Caco-2 (cell line): ENCODE data around the gene EML3. TPM values are rescaled to one million over a fixed set of nuclear protein-coding genes. Genes with fewer than 3 reads are reported as not detected.

Source experiments
- BruUV-seq: library from RNA; stranded (reverse); fragments of 400-500 nt; replicated peaks from 2 replicates; lab custom pipeline; 2021; lab: Mats Ljungman, UMichigan
- CTCF ChIA-PET: fragments of 300-600 bp; sonication (Branson Sonifier 250); formaldehyde crosslinking; loops from one replicate; lab custom pipeline; 2022; ENCODE audit warnings: antibody characterized with exemption; lab: Charles Lee
- POLR2A ChIA-PET: fragments of 300-600 bp; sonication (Branson Sonifier 250); formaldehyde crosslinking; loops from one replicate; lab custom pipeline; 2022; ENCODE audit warnings: antibody characterized with exemption; lab: Charles Lee
- DNase-seq, 2 experiments: peaks; one replicate each; pipeline versions ENCODE4 v3.0.0 to v3.0.0-alpha.2; 2020 to 2022
- H3K27me3 ChIP-seq: replicated peaks from 2 replicates; pipeline ENCODE4 v1.6.0; 2011; ENCODE audit warnings: low read length; ENCODE audit not compliant: control insufficient read depth, insufficient read depth
- H3K36me3 ChIP-seq: 2 replicates; pipeline ENCODE4 v1.5.1; 2011; ENCODE audit warnings: low read length; ENCODE audit not compliant: control insufficient read depth, insufficient read depth
- H3K4me1 ChIP-seq: fragments of 250-450 bp; sonication (Bioruptor Pico); 2 replicates; pipeline ENCODE4 v1.5.1; 2020; ENCODE audit warnings: mild to moderate bottlenecking
- H3K4me3 ChIP-seq: 2 replicates; pipeline ENCODE4 v1.5.1; 2011; ENCODE audit warnings: low read depth, mild to moderate bottlenecking, control low read depth, low read length
- H3K9me3 ChIP-seq: fragments of 250-450 bp; sonication (Bioruptor Pico); 2 replicates; pipeline ENCODE4 v1.5.1; 2020; ENCODE audit warnings: mild to moderate bottlenecking, moderate library complexity
- H3K27ac Mint-ChIP-seq: one replicate; pipeline ENCODE4 v1.8.0; 2022; ENCODE audit warnings: mixed read lengths; ENCODE audit not compliant: unreplicated experiment
- H3K27me3 Mint-ChIP-seq: one replicate; pipeline ENCODE4 v1.8.0; 2022; ENCODE audit warnings: mixed read lengths; ENCODE audit not compliant: insufficient read depth, unreplicated experiment
- H3K36me3 Mint-ChIP-seq: one replicate; pipeline ENCODE4 v1.8.0; 2022; ENCODE audit warnings: mild to moderate bottlenecking, mixed read lengths; ENCODE audit not compliant: insufficient read depth, unreplicated experiment
- H3K4me1 Mint-ChIP-seq: one replicate; pipeline ENCODE4 v1.8.0; 2022; ENCODE audit warnings: low read depth, mixed read lengths; ENCODE audit not compliant: unreplicated experiment
- H3K4me3 Mint-ChIP-seq: one replicate; pipeline ENCODE4 v1.8.0; 2022; ENCODE audit warnings: mild to moderate bottlenecking, moderate library complexity, mixed read lengths; ENCODE audit not compliant: unreplicated experiment
- H3K9me3 Mint-ChIP-seq: one replicate; pipeline ENCODE4 v1.8.0; 2022; ENCODE audit warnings: mixed read lengths; ENCODE audit not compliant: unreplicated experiment
- CTCF ChIP-seq, 2 experiments: fragments of 200-600 bp in 1 of 2; IDR thresholded peaks; 1 replicate in 1 of 2; 2 replicates in 1 of 2; pipeline versions ENCODE4 v1.5.1 to v1.8.0; 2011 to 2022; ENCODE audit warnings: antibody characterized with exemption in 1 of 2, control low read depth in 1 of 2, inconsistent platforms in 1 of 2, low read depth in 1 of 2, low read length in 1 of 2, mild to moderate bottlenecking in 1 of 2, moderate library complexity in 1 of 2; ENCODE audit not compliant: insufficient read depth in 1 of 2, severe bottlenecking in 1 of 2, unreplicated experiment in 1 of 2
- intact Hi-C: fragments of 100-400 bp; cut with micrococcal nuclease; formaldehyde crosslinking; loops from one replicate; pipeline ENCODE4 v1.10.0; 2022; ENCODE audit not compliant: unreplicated experiment
- total RNA-seq: library from RNA; stranded (reverse); gene quantifications from 2 replicates; pipeline ENCODE4 v1.2.3, GENCODE V29; 2022

EML3 gene
- total RNA-seq, 1 experiment from 2014 or later: 61.2 TPM

- intact Hi-C loops: no loop called here
- no peaks in the 10 kb centered on the region for H3K27me3 Mint-ChIP-seq
- no TSS peak for BruUV-seq
- ChIA-PET CTCF (no interaction called here), POLR2A (interaction anchor here (0.9 kb wide), 1 partner anchor 21 kb away, joined by 4 read pairs; the partner anchor contains the start of gene EEF1G)
- H3K4me1 Mint-ChIP-seq: peaks cover 20% of the 10 kb centered on the region
- no peak for DNase-seq
- H3K36me3 ChIP-seq: peaks cover 6% of the 10 kb centered on the region; the same call in 1 of the 2 replicates
- H3K4me3 Mint-ChIP-seq: no peak overlapping the region
- no peak overlapping the region for H3K27ac Mint-ChIP-seq
- H3K9me3 ChIP-seq: no peaks in the 10 kb centered on the region
- H3K9me3 Mint-ChIP-seq: no peaks in the 10 kb centered on the region
- peaks cover 27% of the 10 kb centered on the region for H3K4me1 ChIP-seq
- no peak for TF ChIP-seq CTCF (IDR thresholded peaks at IDR 0.05; ENCODE audit: insufficient read depth in 1 of 2, low read depth in 1 of 2, low read length in 1 of 2, severe bottlenecking in 1 of 2, unreplicated experiment in 1 of 2)
- H3K27me3 ChIP-seq: no peaks in the 10 kb centered on the region
- H3K36me3 Mint-ChIP-seq: peaks cover 96% of the 10 kb centered on the region
- no peak overlapping the region for H3K4me3 ChIP-seq
Observed at GRCh38 chr11:62595124-62595523, 17.5 kb downstream of the EML3 start.

GRCh38 chr11:62593434-62594044 is 19.0 kb downstream of the EML3 start:
- Histone ChIP-seq H3K36me3 (peaks cover 6% of the 10 kb centered on the region; the same call in 1 of the 2 replicates), H3K4me1 (peaks cover 21% of the 10 kb centered on the region; the same call in 1 of the 2 replicates), H3K9me3 (no peaks in the 10 kb centered on the region), H3K27me3 (no peaks in the 10 kb centered on the region), H3K4me3 (no peak overlapping the region)
- peak; percentile 84 to 85 for DNase-seq
- Mint-ChIP-seq H3K27me3 (no peaks in the 10 kb centered on the region), H3K36me3 (peaks cover 87% of the 10 kb centered on the region), H3K4me1 (peaks cover 8% of the 10 kb centered on the region), H3K4me3 (peak overlapping the region; percentile 53), H3K9me3 (no peaks in the 10 kb centered on the region), H3K27ac (peak overlapping the region; percentile 36)
- peak; percentile 65 to 69 for TF ChIP-seq CTCF (IDR thresholded peaks at IDR 0.05; ENCODE audit: insufficient read depth in 1 of 2, low read depth in 1 of 2, low read length in 1 of 2, severe bottlenecking in 1 of 2, unreplicated experiment in 1 of 2)
- BruUV-seq: no TSS peak
- ChIA-PET POLR2A (interaction anchor here (0.8 to 3.1 kb wide), 4 partner anchors 8 to 71 kb away, joined by 3 to 116 read pairs (median 68); partner anchors contain the start of genes B3GAT3, C11orf98, CSKMT and EEF1G), CTCF (interaction anchor here (0.6 to 2.4 kb wide), 4 partner anchors 8 to 48 kb away, joined by 3 to 19 read pairs (median 4); partner anchors contain the start of genes B3GAT3 and MTA2)
- intact Hi-C loops: no loop called here

GRCh38 chr11:62592989-62593421 is 19.6 kb downstream of the EML3 start:
- POLR2A ChIA-PET: interaction anchor here (0.6 to 3.1 kb wide), 7 partner anchors 8 to 248 kb away, joined by 3 to 116 read pairs (median 39); partner anchors contain the start of genes B3GAT3, C11orf98, CSKMT and EEF1G
- CTCF ChIA-PET: interaction anchor here (0.6 to 2.4 kb wide), 2 partner anchors 29 to 48 kb away, joined by 6 to 19 read pairs; partner anchors contain the start of gene B3GAT3
- peaks cover 87% of the 10 kb centered on the region for H3K36me3 Mint-ChIP-seq

More at GRCh38 chr11:62592989-62593421, 19.6 kb downstream of the EML3 start:
- no TSS peak for BruUV-seq
- no peaks in the 10 kb centered on the region for H3K9me3 ChIP-seq
- Mint-ChIP-seq H3K27me3 (no peaks in the 10 kb centered on the region), H3K4me3 (peak overlapping the region; percentile 53), H3K27ac (peak overlapping the region; percentile 36), H3K9me3 (no peaks in the 10 kb centered on the region), H3K4me1 (peaks cover 11% of the 10 kb centered on the region)
- H3K27me3 ChIP-seq: no peaks in the 10 kb centered on the region
- peaks cover 27% of the 10 kb centered on the region for H3K4me1 ChIP-seq
- DNase-seq: no peak
- no peak for TF ChIP-seq CTCF (IDR thresholded peaks at IDR 0.05; ENCODE audit: insufficient read depth in 1 of 2, low read depth in 1 of 2, low read length in 1 of 2, severe bottlenecking in 1 of 2, unreplicated experiment in 1 of 2)
- peaks cover 7% of the 10 kb centered on the region; the same call in 1 of the 2 replicates for H3K36me3 ChIP-seq
- H3K4me3 ChIP-seq: no peak overlapping the region
- intact Hi-C loops: no loop called here
